IPS-15b (cell line): ENCODE results near the gene TGFA.
"Not testable (repeated sequence)": the region's sequence is repeated elsewhere in the genome, so short reads cannot be mapped to it uniquely, and the experiment has no call there.

Experiments
- H3K27me3 ChIP-seq: one replicate; pipeline ENCODE4 v1.6.1; 2013; ENCODE audit warnings: low read length; ENCODE audit not compliant: control insufficient read depth, insufficient read depth
- H3K36me3 ChIP-seq: one replicate; pipeline ENCODE4 v1.6.1; 2013; ENCODE audit warnings: low read length; ENCODE audit not compliant: control insufficient read depth, insufficient read depth
- H3K4me1 ChIP-seq: one replicate; pipeline ENCODE4 v1.6.1; 2013; ENCODE audit warnings: mild to moderate bottlenecking, low read length; ENCODE audit not compliant: control insufficient read depth, insufficient read depth
- H3K4me3 ChIP-seq: one replicate; pipeline ENCODE4 v1.5.1; 2013; ENCODE audit warnings: low read depth, low read length
- H3K9ac ChIP-seq: one replicate; pipeline ENCODE4 v1.6.1; 2013; ENCODE audit warnings: low read depth, mild to moderate bottlenecking, low read length
- H3K9me3 ChIP-seq: one replicate; pipeline ENCODE4 v1.6.1; 2013; ENCODE audit warnings: mild to moderate bottlenecking, low read length; ENCODE audit not compliant: control insufficient read depth, insufficient read depth

The TGFA gene

DNA sequence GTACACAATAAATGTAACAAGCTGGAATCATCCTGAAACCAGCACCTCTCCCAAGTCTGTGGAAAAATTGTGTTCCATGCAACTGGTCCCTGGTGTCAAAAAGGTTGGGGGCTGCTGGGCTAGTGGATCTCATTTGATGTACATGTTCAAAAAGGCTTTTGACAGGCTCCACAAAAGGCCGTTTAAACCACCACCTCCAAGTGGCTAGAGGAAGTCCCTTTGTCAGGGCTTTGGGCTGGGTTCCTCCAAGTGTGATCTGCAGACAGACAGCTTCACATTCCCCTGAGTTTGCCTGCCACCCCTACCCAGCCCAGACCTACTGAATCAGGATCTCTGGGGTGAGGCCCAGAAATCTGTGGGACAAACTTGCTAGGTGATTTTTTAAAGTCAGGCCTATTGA, 84.7 kb downstream of the TGFA start:
- H3K9ac ChIP-seq = no peak overlapping the region
- H3K4me3 ChIP-seq = no peak overlapping the region
- no peaks in the 10 kb centered on the region for H3K27me3 ChIP-seq
- H3K9me3 ChIP-seq = no peaks in the 10 kb centered on the region
- H3K36me3 ChIP-seq = no peaks in the 10 kb centered on the region
- H3K4me1 ChIP-seq = no peaks in the 10 kb centered on the region

GRCh38 chr2:70467831-70468779, 85.5 kb downstream of the TGFA start:
- Histone ChIP-seq H3K27me3 (no peaks in the 10 kb centered on the region), H3K4me1 (no peaks in the 10 kb centered on the region), H3K9me3 (no peaks in the 10 kb centered on the region), H3K4me3 (no peak overlapping the region), H3K36me3 (no peaks in the 10 kb centered on the region), H3K9ac (no peak overlapping the region)

DNA sequence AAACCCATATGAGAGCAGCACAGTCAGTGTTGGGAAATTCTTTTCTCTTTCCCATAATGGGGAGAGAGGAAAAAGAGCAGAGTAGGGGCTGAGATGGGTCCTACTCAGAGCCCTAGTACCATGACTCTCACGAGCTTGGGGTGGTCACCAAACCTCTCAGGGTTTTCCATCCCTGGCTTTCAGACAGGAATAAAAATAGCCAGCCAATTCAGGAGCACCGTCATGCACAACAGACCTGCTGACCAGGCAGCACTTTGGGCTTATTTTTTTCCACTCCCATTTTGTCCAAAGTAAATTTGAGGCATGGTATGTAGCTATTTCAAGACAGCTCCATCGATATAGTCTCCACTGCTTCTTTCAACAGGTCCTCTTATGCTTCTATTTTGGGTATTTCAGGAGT, 86.4 kb downstream of the TGFA start:
- Histone ChIP-seq H3K4me3 (no peak overlapping the region), H3K36me3 (no peaks in the 10 kb centered on the region), H3K4me1 (no peaks in the 10 kb centered on the region), H3K9ac (no peak overlapping the region), H3K27me3 (no peaks in the 10 kb centered on the region), H3K9me3 (no peaks in the 10 kb centered on the region)

GRCh38 chr2:70466647-70467046, 87.0 kb downstream of the TGFA start:
- H3K4me3 ChIP-seq, H3K9ac ChIP-seq, H3K9me3 ChIP-seq, H3K36me3 ChIP-seq, H3K27me3 ChIP-seq, H3K4me1 ChIP-seq: not testable (repeated sequence)

DNA sequence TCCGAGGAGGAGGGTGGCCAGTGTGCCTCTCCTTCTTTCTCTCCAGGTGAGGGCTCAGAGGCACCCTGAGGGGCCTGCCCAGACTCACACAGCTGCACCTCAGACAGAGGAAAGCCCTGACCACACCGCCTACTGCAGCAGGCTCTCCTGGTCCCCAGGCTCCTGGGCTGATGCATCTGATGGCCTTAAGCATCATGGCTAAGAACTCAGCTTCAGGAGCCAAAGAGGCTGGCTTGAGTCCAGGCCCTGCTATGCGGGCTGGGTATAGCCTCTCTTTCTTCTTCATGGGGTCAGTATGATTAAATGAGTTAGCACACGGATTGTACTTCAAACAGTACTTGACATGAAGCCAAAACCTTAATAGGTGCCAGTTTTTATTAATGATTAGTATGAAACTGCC, 89.6 kb downstream of the TGFA start:
- Histone ChIP-seq H3K4me3 (no peak overlapping the region), H3K36me3 (no peaks in the 10 kb centered on the region), H3K4me1 (peaks cover 14% of the 10 kb centered on the region), H3K27me3 (no peaks in the 10 kb centered on the region), H3K9me3 (no peaks in the 10 kb centered on the region), H3K9ac (no peak overlapping the region)

DNA sequence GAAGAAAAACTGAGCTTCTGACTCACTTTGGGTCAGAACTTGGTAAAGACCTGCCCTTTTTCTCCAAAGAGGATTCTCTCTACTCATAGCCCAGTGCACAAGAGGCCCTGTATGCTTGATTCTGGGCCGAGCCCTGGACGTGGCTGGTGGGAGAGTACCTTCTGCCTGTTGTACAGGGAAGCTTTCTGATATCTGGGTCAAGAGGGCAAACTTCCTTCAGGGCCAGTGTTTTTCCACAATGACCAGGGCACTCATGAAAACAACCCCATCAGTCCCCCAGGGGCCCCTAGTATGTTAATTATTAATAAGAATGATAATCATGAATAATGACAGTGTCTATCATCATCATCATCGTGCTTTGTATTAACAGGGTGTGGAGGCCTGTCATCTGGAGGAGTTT, 90.0 kb downstream of the TGFA start:
- Histone ChIP-seq H3K36me3 (no peaks in the 10 kb centered on the region), H3K4me3 (no peak overlapping the region), H3K27me3 (no peaks in the 10 kb centered on the region), H3K9ac (no peak overlapping the region), H3K9me3 (no peaks in the 10 kb centered on the region), H3K4me1 (peaks cover 14% of the 10 kb centered on the region)

- H3K9ac ChIP-seq = no peak overlapping the region
- H3K9me3 ChIP-seq = no peaks in the 10 kb centered on the region
- peaks cover 14% of the 10 kb centered on the region for H3K4me1 ChIP-seq
- H3K36me3 ChIP-seq = no peaks in the 10 kb centered on the region
- no peaks in the 10 kb centered on the region for H3K27me3 ChIP-seq
- no peak overlapping the region for H3K4me3 ChIP-seq
Measured at GRCh38 chr2:70461981-70462876, 91.4 kb downstream of the TGFA start.

GRCh38 chr2:70461414-70461813, 92.2 kb downstream of the TGFA start:
- Histone ChIP-seq H3K4me3 (no peak overlapping the region), H3K9ac (no peak overlapping the region), H3K36me3 (no peaks in the 10 kb centered on the region), H3K9me3 (no peaks in the 10 kb centered on the region), H3K27me3 (no peaks in the 10 kb centered on the region), H3K4me1 (peaks cover 14% of the 10 kb centered on the region)

DNA sequence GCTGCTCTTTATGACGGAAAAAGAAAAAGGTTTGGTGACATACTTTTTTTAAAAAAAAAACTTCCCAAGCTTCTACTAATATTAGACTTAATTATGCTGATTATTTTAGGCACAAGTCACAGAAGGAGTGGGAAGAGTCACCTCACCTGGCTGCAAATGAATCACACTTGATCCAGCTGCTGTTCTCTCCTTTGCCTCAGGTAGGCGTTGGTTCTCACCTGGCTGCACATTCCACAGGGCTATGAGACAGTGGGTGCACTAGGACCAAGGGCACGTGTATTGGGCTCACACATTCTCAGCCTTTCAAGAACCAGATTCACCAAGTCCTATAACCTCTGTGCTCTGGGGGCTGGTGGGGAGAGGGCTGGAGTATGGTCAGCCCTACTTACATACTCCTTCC, 93.3 kb downstream of the TGFA start:
- H3K27me3 ChIP-seq = no peaks in the 10 kb centered on the region

GRCh38 chr2:70458661-70459060, 95.0 kb downstream of the TGFA start:
- H3K27me3 ChIP-seq = no peaks in the 10 kb centered on the region
- peaks cover 14% of the 10 kb centered on the region for H3K4me1 ChIP-seq

More for the DNA sequence above, 93.3 kb downstream of the TGFA start:
- H3K9ac ChIP-seq = no peak overlapping the region
- no peaks in the 10 kb centered on the region for H3K36me3 ChIP-seq
- no peak overlapping the region for H3K4me3 ChIP-seq
- peaks cover 14% of the 10 kb centered on the region for H3K4me1 ChIP-seq
- no peaks in the 10 kb centered on the region for H3K9me3 ChIP-seq

DNA sequence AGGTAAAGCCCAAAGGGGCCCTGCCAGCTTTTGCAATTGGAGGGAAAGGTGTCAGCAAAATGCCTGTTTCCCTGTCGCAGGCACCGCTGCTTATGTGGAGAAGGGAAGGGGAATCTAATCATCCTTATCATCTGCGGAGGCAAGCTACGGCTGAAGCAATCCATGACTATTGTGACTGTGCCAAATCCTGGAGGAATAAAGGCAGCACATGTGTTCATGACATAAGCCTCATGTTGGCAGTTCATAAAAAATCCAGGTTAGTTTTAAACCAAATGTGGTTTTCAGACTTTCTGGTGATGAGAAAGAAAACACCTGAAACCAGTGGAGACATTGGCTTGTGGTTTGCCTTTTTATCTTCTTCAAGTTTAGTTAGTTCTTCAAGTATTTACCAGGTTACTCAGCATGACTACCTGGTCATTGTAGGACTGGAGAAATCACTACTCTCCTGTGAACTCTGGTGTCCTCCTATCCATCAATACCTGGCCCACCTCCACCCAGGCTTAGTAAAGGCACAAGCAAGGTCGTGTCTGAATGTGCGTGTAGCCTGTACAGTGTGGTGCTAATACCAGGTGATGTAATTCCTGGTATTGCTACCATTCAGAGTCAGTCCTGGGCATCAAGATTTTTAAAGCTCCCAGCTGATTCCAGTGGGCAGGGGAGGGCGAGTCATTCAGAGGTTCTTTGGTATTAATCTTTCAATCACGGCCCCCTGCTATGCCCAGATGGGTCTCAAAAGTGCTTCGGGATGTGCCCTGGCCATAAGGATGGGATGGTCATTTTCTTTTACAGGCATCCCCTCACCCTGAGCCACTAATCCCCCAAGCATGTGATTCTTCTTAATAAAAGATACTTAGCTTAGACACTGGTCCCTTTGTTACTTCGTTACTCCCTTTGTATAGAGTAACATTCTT, 96.8 kb downstream of the TGFA start:
- H3K27me3 ChIP-seq = no peaks in the 10 kb centered on the region
- H3K36me3 ChIP-seq = no peaks in the 10 kb centered on the region
- no peak overlapping the region for H3K4me3 ChIP-seq

More at GRCh38 chr2:70458661-70459060, 95.0 kb downstream of the TGFA start:
- Histone ChIP-seq H3K36me3 (no peaks in the 10 kb centered on the region), H3K4me3 (no peak overlapping the region), H3K9ac (no peak overlapping the region), H3K9me3 (no peaks in the 10 kb centered on the region)

More for the DNA sequence above, 96.8 kb downstream of the TGFA start:
- H3K9ac ChIP-seq = no peak overlapping the region
- no peaks in the 10 kb centered on the region for H3K9me3 ChIP-seq
- H3K4me1 ChIP-seq = peaks cover 12% of the 10 kb centered on the region
